Measurements from ENCODE around the gene RPL5. TPM values are rescaled to one million over a fixed set of nuclear protein-coding genes. Genes with fewer than 3 reads are reported as not detected.
A peak's percentile ranks its signal among the peaks of the same experiment; 100 is the strongest.

RPL5 gene
- total and polyA plus RNA-seq, 2 donors (not counting 1 experiment from before 2014, with no cell fraction given): 1,104 to 1,477 TPM

- Mint-ChIP-seq H3K9me3 (ENCODE audit: insufficient read depth) (no peaks in the 10 kb centered on the region), H3K4me3 (no peak overlapping the region), H3K27me3 (no peaks in the 10 kb centered on the region), H3K4me1 (peaks cover 48% of the 10 kb centered on the region), H3K27ac (no peak overlapping the region)
- DNase-seq (no peak), ATAC-seq (ENCODE audit: low read depth) (no peak)
- ChIA-PET POLR2A (no interaction called here), CTCF (interaction anchor here (0.7 to 1.4 kb wide), 3 partner anchors 9 to 463 kb away, joined by 3 to 5 read pairs (median 3); no protein-coding TSS in a partner anchor)
- H3K9me3 ChIP-seq (ENCODE audit: control extremely low read depth in 1 of 3, control insufficient read depth in 2 of 3, insufficient read depth in 1 of 3, low read length in 2 of 3): no peaks in the 10 kb centered on the region
- H3K27me3 ChIP-seq (replicated peaks in 1 of 4; ENCODE audit: control extremely low read depth in 1 of 4, control insufficient read depth in 3 of 4, insufficient read depth in 4 of 4, low read length in 3 of 4): no peaks in the 10 kb centered on the region
- no peak overlapping the region for H2AFZ ChIP-seq (ENCODE audit: insufficient read depth, low read depth, low read length, poor library complexity, severe bottlenecking)
- TF ChIP-seq EZH2 (IDR thresholded peaks at IDR 0.05; ENCODE audit: borderline replicate concordance, insufficient read depth, low read depth, low read length, poor library complexity, severe bottlenecking) (no peak), CTCF (IDR thresholded peaks at IDR 0.05) (no peak)
- H3K27ac ChIP-seq (ENCODE audit: low read length in 2 of 2): no peak overlapping the region
- H3K79me2 ChIP-seq (ENCODE audit: control insufficient read depth, insufficient read depth, low read length): peaks cover 36% of the 10 kb centered on the region
- H3K9ac ChIP-seq (ENCODE audit: low read length): no peak overlapping the region
- 100% methylated on average over 1 of the region's 2 CpGs for WGBS (ENCODE audit: insufficient coverage)
- peaks cover 35% of the 10 kb centered on the region for H4K20me1 ChIP-seq (ENCODE audit: control insufficient read depth, insufficient read depth, low read length, poor library complexity, severe bottlenecking)
- intact Hi-C loops (cut with micrococcal nuclease): loop anchor here (10.0 kb wide), 1 partner anchor 1065 kb away; the partner anchor contains the start of gene GCLM
- peaks cover 7 to 12% of the 10 kb centered on the region in 2 donors for H3K4me1 ChIP-seq (ENCODE audit: control insufficient read depth in 2 of 2, insufficient read depth in 2 of 2, low read length in 2 of 2)
- H3K4me2 ChIP-seq (replicated peaks; ENCODE audit: low read depth, low read length, poor library complexity, severe bottlenecking): no peak overlapping the region
- H3K4me3 ChIP-seq (ENCODE audit: control extremely low read depth in 1 of 5, extremely low read depth in 1 of 5, insufficient read depth in 1 of 5, low read depth in 2 of 5, low read length in 4 of 5): no peak overlapping the region
- H3K36me3 ChIP-seq (replicated peaks in 1 of 2; ENCODE audit: control extremely low read depth in 1 of 2, control insufficient read depth in 1 of 2, extremely low read depth in 1 of 2, insufficient read depth in 2 of 2, low read length in 1 of 2): peaks cover 11 to 92% of the 10 kb centered on the region in 2 experiments
These were observed 7.6 kb downstream of the RPL5 start for GRCh38 chr1:92839442-92839841.

GRCh38 chr1:92840600-92840999 lies 8.8 kb downstream of the RPL5 start:
- ATAC-seq (ENCODE audit: low read depth): no peak
- WGBS (ENCODE audit: insufficient coverage): 97% methylated on average over 4 of the region's 5 CpGs
- H2AFZ ChIP-seq (ENCODE audit: insufficient read depth, low read depth, low read length, poor library complexity, severe bottlenecking): no peak overlapping the region
- no peaks in the 10 kb centered on the region for H3K27me3 ChIP-seq (replicated peaks in 1 of 4; ENCODE audit: control extremely low read depth in 1 of 4, control insufficient read depth in 3 of 4, insufficient read depth in 4 of 4, low read length in 3 of 4)
- no peak overlapping the region for H3K4me2 ChIP-seq (replicated peaks; ENCODE audit: low read depth, low read length, poor library complexity, severe bottlenecking)
- peaks cover 0 to 5% of the 10 kb centered on the region in 2 donors for H3K4me1 ChIP-seq (ENCODE audit: control insufficient read depth in 2 of 2, insufficient read depth in 2 of 2, low read length in 2 of 2)
- POLR2A ChIA-PET: no interaction called here
- no peak overlapping the region for H3K9ac ChIP-seq (ENCODE audit: low read length)
- H4K20me1 ChIP-seq (ENCODE audit: control insufficient read depth, insufficient read depth, low read length, poor library complexity, severe bottlenecking): peaks cover 35% of the 10 kb centered on the region
- intact Hi-C loops (cut with micrococcal nuclease): no loop called here
- H3K36me3 ChIP-seq (replicated peaks in 1 of 2; ENCODE audit: control extremely low read depth in 1 of 2, control insufficient read depth in 1 of 2, extremely low read depth in 1 of 2, insufficient read depth in 2 of 2, low read length in 1 of 2): peaks cover 11 to 83% of the 10 kb centered on the region in 2 experiments
- peaks cover 36% of the 10 kb centered on the region for H3K4me1 Mint-ChIP-seq
- H3K9me3 ChIP-seq (ENCODE audit: control extremely low read depth in 1 of 3, control insufficient read depth in 2 of 3, insufficient read depth in 1 of 3, low read length in 2 of 3): no peaks in the 10 kb centered on the region
- H3K4me3 Mint-ChIP-seq: no peak overlapping the region
- H3K27ac Mint-ChIP-seq: peak overlapping the region; percentile 32
- CTCF ChIA-PET: no interaction called here
- no peak overlapping the region for H3K4me3 ChIP-seq (ENCODE audit: control extremely low read depth in 1 of 5, extremely low read depth in 1 of 5, insufficient read depth in 1 of 5, low read depth in 2 of 5, low read length in 4 of 5)
- H3K9me3 Mint-ChIP-seq (ENCODE audit: insufficient read depth): no peaks in the 10 kb centered on the region
- H3K27me3 Mint-ChIP-seq: no peaks in the 10 kb centered on the region
- DNase-seq: no peak
- H3K79me2 ChIP-seq (ENCODE audit: control insufficient read depth, insufficient read depth, low read length): peaks cover 25% of the 10 kb centered on the region
- TF ChIP-seq EZH2 (IDR thresholded peaks at IDR 0.05; ENCODE audit: borderline replicate concordance, insufficient read depth, low read depth, low read length, poor library complexity, severe bottlenecking) (no peak), CTCF (IDR thresholded peaks at IDR 0.05) (no peak)
- no peak overlapping the region for H3K27ac ChIP-seq (ENCODE audit: low read length in 2 of 2)
